Measurements from ENCODE around the gene R3HDM1.

DNA sequence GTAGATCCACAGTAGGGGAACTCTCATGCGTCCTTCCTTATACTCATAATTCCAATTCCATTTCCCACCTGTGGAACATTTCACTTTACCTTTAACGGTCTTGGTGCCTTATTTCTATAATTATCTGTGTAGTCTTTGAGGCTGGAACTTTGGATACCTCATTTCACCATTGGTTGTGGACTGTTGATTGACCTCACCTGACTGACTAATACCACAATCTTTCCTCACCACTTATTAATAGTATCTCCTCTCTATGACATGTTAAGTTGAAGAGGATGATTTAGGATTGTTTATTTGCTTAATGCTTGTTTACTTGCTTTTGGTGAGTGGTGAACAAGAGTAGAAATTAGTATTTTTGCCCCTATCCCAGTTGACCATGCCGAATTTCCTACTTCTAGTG is 50.0 kb downstream of the R3HDM1 start:
- TF ChIP-seq, protein P1, sequence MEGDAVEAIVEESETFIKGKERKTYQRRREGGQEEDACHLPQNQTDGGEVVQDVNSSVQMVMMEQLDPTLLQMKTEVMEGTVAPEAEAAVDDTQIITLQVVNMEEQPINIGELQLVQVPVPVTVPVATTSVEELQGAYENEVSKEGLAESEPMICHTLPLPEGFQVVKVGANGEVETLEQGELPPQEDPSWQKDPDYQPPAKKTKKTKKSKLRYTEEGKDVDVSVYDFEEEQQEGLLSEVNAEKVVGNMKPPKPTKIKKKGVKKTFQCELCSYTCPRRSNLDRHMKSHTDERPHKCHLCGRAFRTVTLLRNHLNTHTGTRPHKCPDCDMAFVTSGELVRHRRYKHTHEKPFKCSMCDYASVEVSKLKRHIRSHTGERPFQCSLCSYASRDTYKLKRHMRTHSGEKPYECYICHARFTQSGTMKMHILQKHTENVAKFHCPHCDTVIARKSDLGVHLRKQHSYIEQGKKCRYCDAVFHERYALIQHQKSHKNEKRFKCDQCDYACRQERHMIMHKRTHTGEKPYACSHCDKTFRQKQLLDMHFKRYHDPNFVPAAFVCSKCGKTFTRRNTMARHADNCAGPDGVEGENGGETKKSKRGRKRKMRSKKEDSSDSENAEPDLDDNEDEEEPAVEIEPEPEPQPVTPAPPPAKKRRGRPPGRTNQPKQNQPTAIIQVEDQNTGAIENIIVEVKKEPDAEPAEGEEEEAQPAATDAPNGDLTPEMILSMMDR (IDR thresholded peaks at IDR 0.05; ENCODE audit: insufficient read depth, low read length, poor library complexity, severe bottlenecking), result no peak
- no peak for TF ChIP-seq EZH2phosphoT487 (conservative IDR thresholded peaks at IDR 0.05; ENCODE audit: low read length)
